ENCODE data around the gene POLD3. TPM values are rescaled to one million over a fixed set of nuclear protein-coding genes. Genes with fewer than 3 reads are reported as not detected.
A peak's percentile ranks its signal among the peaks of the same experiment; 100 is the strongest.

The POLD3 gene
- total and polyA plus RNA-seq, 11 donors, result 2.8 to 14.7 (median 6.5) TPM

- ATAC-seq, result no peak
- Histone ChIP-seq H3K36me3 (no peaks in the 10 kb centered on the region), H3K4me3 (no peak overlapping the region), H3K9me3 (no peaks in the 10 kb centered on the region), H3K27me3 (no peaks in the 10 kb centered on the region), H3K27ac (peak overlapping the region in 10 of 12 donors; percentile 53 to 89 (median 68)), H3K4me1 (peaks cover 0 to 17% (median 11%) of the 10 kb centered on the region in 12 donors)
- WGBS, 4 donors, result 84 to 88% (median 86%) methylated on average over 7 of the region's 7 CpGs
- intact Hi-C loops (cut with DNase I), result loop anchor here in 1 of 10 donors (10.0 kb wide), 1 partner anchor 51 kb away; no protein-coding TSS in a partner anchor
- no peak for TF ChIP-seq CTCF (IDR thresholded peaks at IDR 0.05)
- DNase-seq, result no peak
Observed at GRCh38 chr11:74673693-74674360, 81.4 kb downstream of the POLD3 start.

GRCh38 chr11:74675761-74676160 is 83.4 kb downstream of the POLD3 start:
- Histone ChIP-seq H3K4me3 (no peak overlapping the region), H3K9me3 (no peaks in the 10 kb centered on the region), H3K27me3 (no peaks in the 10 kb centered on the region), H3K27ac (no peak overlapping the region), H3K4me1 (peaks cover 0 to 17% (median 11%) of the 10 kb centered on the region in 12 donors), H3K36me3 (no peaks in the 10 kb centered on the region)
- TF ChIP-seq CTCF (IDR thresholded peaks at IDR 0.05) (no peak), POLR2A (IDR thresholded peaks at IDR 0.05) (no peak)
- DNase-seq (no peak), ATAC-seq (no peak)
- intact Hi-C loops (cut with DNase I), result loop anchor here in 1 of 10 donors (10.0 kb wide), 1 partner anchor 49 kb away; no protein-coding TSS in a partner anchor
- 89 to 93% (median 90%) methylated on average over 3 of the region's 3 CpGs for WGBS, 4 donors

GRCh38 chr11:74676596-74676995 is 84.2 kb downstream of the POLD3 start:
- intact Hi-C loops (cut with DNase I), result loop anchor here in 1 of 10 donors (10.0 kb wide), 1 partner anchor 48 kb away; no protein-coding TSS in a partner anchor
- 75 to 94% (median 91%) methylated on average over 5 of the region's 5 CpGs for WGBS, 4 donors
- Histone ChIP-seq H3K36me3 (no peaks in the 10 kb centered on the region), H3K9me3 (no peaks in the 10 kb centered on the region), H3K4me3 (no peak overlapping the region), H3K27ac (peak overlapping the region in 4 of 12 donors; percentile 16 to 34 (median 24)), H3K4me1 (peaks cover 0 to 21% (median 13%) of the 10 kb centered on the region in 12 donors), H3K27me3 (no peaks in the 10 kb centered on the region)
- no peak for ATAC-seq
- DNase-seq, result no peak
- TF ChIP-seq POLR2A (IDR thresholded peaks at IDR 0.05) (no peak), CTCF (IDR thresholded peaks at IDR 0.05) (no peak)

- H3K27ac ChIP-seq, result peak overlapping the region in 5 of 12 donors; percentile 16 to 34 (median 21)
- no peaks in the 10 kb centered on the region for H3K36me3 ChIP-seq
- peak in 4 of 5 donors; percentile 22 to 70 (median 44) for DNase-seq
- intact Hi-C loops (cut with DNase I), result loop anchor here in 1 of 10 donors (10.0 kb wide), 1 partner anchor 48 kb away; no protein-coding TSS in a partner anchor
- 60 to 77% (median 70%) methylated on average over 5 to 6 of the region's 6 CpGs for WGBS, 4 donors
- TF ChIP-seq CTCF (IDR thresholded peaks at IDR 0.05), result no peak
- TF ChIP-seq POLR2A (IDR thresholded peaks at IDR 0.05), result no peak
- ATAC-seq, result peak in 3 of 4 donors; percentile 3 to 36 (median 12)
- no peaks in the 10 kb centered on the region for H3K9me3 ChIP-seq
- no peaks in the 10 kb centered on the region for H3K27me3 ChIP-seq
- H3K4me3 ChIP-seq, result no peak overlapping the region
- H3K4me1 ChIP-seq, result peaks cover 0 to 26% (median 16%) of the 10 kb centered on the region in 12 donors
Observed at GRCh38 chr11:74677131-74677530, 84.7 kb downstream of the POLD3 start.

Measured in heart left ventricle (tissue), 16 donors.